OCI-M2 (cell line): Measurements from ENCODE around the gene NOP16.

ENCODE experiments used
- DNase-seq: peaks from one replicate; lab custom pipeline; 2025; ENCODE audit not compliant: unreplicated experiment; lab: John Stamatoyannopoulos, UW

NOP16 gene

DNA sequence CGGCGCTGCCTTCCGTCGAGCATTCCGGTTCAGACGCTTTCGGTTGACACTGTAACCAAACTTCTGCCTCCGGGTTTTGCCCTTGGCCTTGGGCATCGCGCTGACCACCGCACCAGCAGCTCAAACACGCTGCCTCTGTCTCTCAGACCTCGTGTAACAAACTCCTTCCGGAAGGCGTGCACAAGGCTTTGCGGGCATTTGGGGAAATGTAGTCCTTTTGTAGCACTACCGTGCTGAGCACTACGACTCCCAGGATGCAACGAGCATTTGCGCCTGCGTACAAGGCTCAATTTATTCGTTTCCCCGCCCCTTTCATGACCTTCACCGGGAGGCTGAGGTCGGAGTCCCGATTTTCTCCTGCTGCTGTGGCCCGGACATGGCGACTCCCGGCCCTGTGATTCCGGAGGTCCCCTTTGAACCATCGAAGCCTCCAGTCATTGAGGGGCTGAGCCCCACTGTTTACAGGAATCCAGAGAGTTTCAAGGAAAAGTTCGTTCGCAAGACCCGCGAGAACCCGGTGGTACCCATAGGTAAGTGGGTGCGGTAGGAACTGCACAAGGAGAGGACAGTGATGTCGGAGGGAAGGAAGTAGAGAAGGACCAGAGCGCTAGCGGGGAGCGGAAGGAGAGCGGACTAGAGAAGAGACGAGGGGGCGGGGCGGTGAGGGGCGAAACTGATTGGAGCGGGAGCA lies at the start of gene NOP16, which contains the start of gene HIGD2A:
Gene NOP16 (minus strand): TSS at position 155 of the 691 bp plus-strand sequence. CDS start 59 bp downstream, at position 96.
Gene HIGD2A (plus strand): TSS at position 308 of the 691 bp plus-strand sequence. CDS start 69 bp downstream, at position 377.
- peak; percentile 72 for DNase-seq

DNA sequence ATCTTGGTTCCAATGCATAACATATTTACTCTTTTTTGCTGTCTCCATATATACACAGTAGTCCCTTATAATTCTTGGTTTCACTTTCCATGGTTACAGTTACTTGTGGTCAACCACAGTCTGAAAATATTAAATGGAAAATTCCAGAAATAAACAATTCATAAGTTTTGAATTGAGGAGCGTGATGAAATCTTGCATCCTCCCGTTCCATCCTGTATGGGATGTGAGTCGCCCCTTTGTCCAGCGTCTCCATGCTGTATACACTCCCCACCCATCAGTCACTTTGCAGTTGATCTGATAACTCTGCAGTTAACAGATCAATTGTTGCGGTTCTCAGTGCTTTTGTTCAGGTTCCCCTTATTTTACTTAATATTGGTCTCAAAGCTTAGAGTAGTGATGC lies 48.3 kb upstream of the NOP16 start:
- no peak for DNase-seq

DNA sequence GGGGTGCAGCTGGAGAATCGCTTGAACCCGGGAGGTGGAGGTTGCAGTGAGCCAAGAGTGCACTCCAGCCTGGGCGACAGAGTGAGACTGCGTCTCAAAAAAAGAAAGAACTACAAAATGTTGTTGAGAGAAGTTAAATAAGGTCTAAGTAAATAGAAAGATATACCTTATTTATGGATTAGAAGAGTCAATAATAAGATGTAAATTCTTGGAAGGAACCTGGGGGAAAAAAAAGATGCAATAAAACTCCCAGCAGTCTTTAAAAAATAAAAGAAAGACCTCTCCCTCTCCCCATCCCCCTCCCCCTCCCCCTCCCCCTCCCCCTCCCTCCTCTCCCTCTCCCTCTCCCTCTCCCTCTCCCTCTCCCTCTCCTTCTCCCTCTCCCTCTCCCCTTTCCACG lies 44.3 kb upstream of the NOP16 start:
- DNase-seq = no peak

DNA sequence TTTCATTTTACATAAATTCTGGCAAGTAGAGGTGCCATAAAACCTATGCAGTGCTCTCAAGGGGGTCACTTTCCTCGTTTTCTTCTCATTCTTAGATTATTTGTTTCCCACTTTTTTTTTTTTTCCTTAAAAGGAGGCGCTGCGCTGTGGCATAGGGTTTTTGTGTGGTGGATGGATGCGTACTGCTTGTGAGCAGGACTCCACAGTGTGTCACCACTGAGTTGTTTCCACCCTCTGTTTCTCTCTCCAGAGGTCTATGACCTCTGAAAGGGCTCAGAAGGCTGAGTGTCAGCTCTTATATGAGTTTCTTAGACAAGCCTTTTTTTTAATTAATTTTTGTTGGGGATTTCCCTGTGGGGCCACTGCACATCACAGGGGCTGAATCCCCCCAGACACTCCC lies 41.6 kb upstream of the NOP16 start:
- DNase-seq = no peak

- no peak for DNase-seq
These were observed 39.6 kb upstream of the NOP16 start for GRCh38 chr5:176427971-176428370.

DNA sequence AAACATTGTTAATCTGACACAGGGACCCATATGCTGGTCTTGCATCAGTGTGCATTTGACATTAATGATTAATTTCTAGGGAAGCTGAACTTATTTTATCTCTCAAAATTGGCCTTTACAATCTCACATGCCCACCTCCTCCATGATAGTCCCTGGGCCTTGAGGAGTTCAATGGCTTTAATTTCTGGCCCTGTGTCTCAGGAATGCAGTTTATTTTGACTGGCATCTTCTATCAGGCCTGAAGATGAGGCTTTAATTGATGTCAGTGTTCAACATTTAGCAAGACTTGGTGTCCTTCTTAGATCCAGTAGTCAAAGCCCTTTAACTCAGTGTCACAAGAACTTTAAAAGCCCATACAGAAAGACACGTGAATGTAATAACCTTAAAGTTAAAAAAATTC lies 38.5 kb upstream of the NOP16 start:
- no peak for DNase-seq

- DNase-seq = no peak
These were observed 37.4 kb upstream of the NOP16 start for GRCh38 chr5:176425791-176426190.

DNA sequence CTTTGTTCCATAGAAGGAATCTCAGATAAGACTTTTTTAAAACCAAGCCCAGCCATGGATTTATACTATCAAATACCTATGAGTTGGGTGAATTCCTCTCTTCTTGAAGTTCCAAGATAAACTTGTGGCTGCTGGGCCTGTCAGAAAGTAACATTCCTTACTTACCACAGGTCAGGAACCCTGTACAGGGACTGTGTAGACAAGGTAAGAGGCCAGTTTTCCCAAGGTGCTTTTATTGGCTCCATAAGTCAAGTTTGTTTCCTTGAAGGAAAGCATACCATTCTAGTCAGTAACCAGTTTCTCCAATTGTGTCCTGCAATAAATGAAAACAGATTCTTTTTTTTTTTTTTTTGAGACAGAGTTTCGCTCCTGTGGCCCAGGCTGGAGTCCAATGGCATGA lies 36.7 kb upstream of the NOP16 start:
- no peak for DNase-seq

DNA sequence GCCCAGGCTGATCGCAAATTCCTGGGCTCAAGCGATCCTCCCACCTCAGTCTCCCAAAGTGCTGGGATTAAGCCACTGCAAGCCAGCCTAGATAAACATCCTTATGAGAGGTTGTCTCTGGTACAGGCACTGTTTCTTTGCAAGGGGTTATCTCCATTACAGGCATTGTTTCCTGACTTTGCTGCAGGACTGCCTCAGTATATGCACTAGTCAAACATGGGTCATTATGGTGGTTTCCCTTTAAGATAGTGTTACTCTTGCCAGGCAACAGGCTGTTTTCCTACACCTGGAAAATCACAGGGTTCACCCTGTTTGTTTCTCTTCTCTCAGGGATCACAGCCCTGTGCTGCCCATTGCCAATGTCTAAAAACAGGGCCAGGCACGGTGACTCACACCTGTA lies 35.8 kb upstream of the NOP16 start:
- DNase-seq = no peak

- no peak for DNase-seq
These were observed 32.7 kb upstream of the NOP16 start for GRCh38 chr5:176420972-176421544.

DNA sequence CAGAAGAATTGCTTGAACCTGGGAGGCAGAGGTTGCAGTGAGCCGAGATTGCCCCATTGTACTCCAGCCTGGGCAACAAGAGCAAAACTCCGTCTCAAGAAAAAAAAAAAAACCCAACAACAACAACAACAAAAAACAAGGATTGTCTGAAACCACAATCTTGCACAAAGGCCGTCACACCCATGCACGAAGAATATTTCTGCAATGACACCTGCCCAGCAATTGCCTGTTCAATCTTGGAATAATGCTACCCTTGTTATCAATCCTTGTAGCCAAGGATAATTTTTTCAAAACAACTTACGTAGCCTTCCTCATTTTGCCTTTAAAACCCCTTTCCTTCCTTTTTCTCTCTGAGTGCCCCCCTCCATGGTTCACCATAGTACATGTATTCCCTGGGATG lies 31.7 kb upstream of the NOP16 start:
- no peak for DNase-seq

GRCh38 chr5:176418251-176418650 lies 29.9 kb upstream of the NOP16 start:
- DNase-seq = no peak

DNA sequence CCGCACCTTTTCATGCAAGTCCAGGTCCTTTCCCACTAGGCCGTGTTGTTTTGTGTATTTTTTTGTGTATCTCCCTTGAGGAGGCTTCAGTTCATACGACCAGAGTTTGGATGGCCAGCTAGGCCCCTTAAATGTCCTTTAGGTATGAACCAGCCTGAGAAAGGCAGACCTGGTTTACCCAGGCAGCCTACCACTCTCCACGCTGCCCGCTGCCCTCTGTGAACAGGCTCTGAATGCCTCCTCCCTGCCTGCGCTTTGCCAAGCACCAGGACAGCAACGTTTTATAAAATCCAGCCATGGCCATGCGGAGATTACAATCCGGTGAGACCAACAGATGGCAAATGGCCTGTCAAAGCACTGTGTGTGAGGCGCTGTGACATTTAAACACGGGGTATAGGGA lies 28.6 kb upstream of the NOP16 start:
- no peak for DNase-seq

GRCh38 chr5:176415952-176416924 lies 27.8 kb upstream of the NOP16 start, which contains the start of gene CLTB:
CLTB (minus strand) TSS chr5:176416539; CDS start chr5:176416363, 176 bp downstream.
- peak; percentile 14 for DNase-seq

DNA sequence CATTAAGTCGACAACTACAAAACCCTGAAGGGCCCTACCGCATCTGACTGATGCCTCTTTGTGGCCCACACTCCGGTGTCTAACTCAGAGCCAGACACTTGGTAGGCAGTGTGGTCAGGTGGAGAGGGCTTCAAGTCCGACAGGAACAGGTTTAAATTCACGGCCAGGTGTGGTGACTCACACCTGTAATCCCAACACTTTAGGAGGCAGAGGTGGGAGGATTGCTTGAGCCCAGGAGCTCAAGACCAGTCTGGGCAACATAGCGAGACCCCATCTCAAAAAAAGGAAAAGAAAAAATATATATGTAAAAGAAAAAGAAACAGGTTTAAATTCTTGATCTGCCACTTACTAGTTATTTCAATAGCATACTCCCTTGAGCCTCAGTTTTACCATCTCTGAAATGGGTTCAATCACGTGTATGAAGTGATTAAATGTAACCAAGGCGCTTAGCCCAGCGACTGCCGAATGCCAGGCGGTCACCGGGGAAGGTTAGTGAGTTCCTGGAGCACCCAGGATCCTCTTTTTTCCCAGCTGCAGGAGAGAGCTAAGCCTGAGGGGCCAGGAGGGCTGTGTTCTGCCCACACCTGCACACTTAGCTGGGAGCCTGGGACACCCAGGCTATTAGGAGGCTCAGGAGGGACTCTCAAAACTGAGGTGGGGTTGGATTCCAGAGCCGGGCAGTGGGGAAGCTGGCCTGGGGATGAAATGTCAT lies 27.0 kb upstream of the NOP16 start:
- DNase-seq = no peak

GRCh38 chr5:176414704-176415103 lies 26.3 kb upstream of the NOP16 start:
- no peak for DNase-seq

DNA sequence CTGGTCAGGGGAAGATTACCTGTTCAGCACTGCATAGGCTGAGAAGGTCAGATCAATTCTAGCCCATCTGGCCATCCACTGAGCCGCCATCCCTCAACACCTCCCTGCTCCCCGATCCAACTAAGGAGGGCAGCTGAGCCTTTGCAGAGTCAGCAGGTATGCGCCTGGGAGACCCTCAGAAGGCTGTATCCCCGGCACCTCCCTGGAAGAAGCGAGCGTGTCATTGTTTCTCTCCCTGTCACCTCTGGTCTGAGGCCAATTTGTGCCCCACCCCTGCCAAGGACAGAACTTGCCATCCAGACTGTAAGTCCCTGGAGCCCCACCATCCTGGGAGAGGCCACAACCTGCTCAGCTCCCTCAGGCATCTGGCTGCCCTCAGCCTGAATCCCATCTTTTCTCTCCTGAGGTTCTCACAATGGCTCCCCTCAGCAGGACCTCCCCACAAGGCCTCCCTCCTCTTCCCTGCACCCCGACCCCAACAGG lies 25.4 kb upstream of the NOP16 start:
- DNase-seq = no peak

- DNase-seq = no peak
These were observed 24.8 kb upstream of the NOP16 start for GRCh38 chr5:176413255-176413565.

- DNase-seq = no peak
These were observed 24.3 kb upstream of the NOP16 start for GRCh38 chr5:176412517-176413254.

DNA sequence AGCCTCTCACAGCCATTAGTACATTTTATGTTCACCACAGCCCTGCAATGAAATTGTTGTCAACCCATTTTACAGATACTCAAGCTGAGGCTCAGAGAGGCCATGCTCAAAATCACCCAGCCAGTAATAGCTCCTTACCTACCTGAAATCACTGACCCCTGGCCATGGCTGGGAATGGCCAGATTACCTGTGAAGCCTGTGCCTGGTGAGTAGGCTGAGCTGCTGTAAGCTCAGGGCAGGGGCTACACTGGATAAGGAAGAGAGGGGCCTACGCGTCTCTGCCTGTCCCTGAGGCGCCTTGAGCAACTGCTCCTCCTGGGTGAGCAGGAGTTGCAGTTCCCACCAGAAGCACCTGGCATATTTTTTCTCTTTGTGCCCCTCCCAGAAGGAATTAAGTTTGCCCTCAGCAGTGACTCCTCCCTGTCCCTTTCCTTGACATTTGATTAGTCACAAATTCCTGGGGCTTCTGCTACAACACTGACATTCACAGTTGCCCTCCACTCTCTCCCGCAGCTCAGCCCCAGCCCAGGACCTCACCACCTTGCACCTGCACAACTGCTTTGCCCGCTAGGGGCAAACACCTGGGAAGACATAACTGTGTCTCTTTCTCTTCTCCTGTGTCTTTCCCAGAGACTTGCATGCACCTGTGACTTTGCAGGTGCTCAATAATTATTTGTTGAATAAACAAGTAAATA lies 22.2 kb upstream of the NOP16 start:
- DNase-seq = no peak
